ENCODE measurements around the gene UNC13D.

Gene UNC13D

DNA sequence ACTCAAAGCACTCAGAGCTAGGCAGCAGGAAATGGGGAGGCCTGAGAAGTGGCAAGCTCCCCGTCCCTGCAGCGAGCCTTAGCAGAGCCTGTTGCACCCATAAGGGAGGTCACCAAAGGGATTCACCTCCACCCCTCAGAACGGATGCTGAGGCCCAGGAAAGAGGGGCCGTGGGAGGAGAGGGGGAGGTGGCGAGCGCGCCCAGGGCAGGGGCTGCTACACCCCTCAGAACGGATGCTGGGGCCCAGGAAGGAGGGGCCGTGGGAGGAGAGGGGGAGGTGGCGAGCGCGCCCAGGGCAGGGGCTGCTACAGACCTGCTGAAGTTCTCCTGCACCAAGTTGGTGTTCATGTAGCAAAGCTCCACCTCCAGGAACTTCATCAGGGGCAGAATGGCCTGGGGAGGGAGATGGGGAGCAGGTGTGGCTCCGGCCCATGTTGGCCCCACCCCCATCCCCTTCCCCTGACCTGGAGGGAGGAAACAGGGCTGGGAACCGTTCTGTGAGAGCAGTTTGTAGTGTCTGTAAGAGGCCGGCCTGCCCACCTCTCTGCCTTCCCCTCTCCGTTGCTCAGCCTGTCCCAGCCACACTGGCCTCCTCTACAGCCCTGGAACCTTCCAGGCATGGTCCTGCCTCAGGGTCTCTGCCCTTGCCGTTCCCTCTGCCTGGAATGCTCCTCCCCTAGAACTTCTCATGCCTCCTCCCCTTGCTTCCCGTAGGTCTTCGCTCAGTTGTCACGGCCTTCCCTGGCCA lies 11.4 kb downstream of the UNC13D start:
- no peak for DNase-seq

- DNase-seq, result no peak
These were observed 12.0 kb downstream of the UNC13D start for GRCh38 chr17:75832164-75832651.

DNA sequence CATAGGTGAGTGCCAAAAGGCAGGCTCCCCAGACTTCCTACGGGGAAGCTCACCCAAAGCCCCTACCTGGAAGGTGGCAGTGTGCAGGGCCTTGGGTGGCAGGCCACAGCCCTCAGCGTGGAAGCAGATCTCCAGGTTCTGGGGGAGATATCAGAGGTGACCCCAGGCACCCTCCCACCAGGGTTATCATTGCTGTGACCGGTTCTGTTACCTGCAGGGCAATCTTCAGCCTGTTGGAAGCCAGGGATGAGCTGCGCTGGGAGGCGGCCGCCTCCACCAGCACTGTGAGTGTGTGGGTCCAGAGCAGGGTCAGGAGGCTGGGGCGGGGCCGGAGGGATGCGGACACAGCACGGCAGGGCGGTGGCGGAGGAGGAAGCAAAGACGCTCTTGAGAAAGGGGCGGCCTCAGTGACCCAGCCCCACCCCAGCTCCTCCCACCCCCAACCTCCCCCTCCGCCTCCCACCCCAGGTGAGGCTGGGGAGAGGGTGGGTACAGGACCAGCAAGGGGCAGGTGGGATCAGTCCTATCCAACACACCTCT lies 13.1 kb downstream of the UNC13D start:
- no peak for DNase-seq

- DNase-seq, result peak in 1 of 2 donors; percentile 42
These were observed 13.8 kb downstream of the UNC13D start for GRCh38 chr17:75830164-75831031.

DNA sequence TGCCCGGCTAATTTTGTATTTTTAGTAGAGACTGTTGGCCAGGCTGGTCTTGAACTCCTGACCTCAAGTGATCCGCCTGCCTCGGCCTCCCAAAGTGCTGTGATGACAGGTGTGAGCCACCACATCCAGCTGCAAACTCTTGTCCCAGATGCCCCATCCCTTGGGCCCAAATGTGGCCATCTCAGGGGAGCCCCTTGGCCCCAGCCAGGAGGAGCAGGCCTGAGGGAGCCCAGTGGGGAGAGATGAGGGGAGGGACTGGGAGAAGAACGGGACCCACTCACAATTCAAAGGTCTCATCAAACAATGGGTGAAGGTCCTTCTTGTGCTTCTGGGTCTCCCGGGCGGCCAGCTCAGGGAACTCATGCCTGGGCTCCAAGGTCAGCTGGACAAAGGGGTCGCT lies 14.5 kb downstream of the UNC13D start:
- no peak for DNase-seq

GRCh38 chr17:75828741-75829140 lies 15.5 kb downstream of the UNC13D start:
- DNase-seq, result no peak

- no peak for DNase-seq
These were observed 16.2 kb downstream of the UNC13D start for GRCh38 chr17:75828076-75828400.

GRCh38 chr17:75827308-75828075 lies 16.7 kb downstream of the UNC13D start:
- DNase-seq, result peak; percentile 57 to 72

- no peak for DNase-seq
These were observed 17.5 kb downstream of the UNC13D start for GRCh38 chr17:75826561-75827307.

DNA sequence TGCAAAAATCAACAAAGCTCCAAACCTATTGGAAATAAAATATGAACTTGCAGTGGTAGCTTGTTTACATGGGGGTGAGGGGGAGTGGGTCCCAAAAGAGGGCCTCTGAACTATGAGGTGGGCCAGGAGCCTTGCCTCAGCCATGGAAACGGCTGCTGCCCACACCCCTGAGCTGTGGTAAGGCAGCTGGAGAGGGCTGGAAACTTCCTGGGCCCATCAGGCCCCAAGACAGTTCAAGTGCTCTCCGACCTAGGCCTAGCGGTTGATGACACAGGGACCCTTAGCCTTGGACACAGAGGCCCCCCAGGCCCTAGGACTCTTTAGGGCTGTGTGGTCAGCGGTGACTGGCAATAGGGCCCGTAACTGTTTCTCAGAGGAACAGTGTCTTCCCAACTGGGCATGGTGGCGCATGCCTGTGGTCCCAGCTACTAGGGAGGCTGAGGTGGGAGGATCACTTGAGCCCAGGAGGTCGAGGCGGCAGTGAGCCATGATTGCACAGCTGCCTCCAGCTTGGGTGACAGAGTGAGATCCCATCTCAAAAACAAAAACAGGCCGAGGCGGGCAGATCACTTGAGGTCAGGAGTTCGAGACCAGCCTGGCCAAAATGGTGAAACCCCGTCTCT lies 18.3 kb downstream of the UNC13D start:
- no peak for DNase-seq

- DNase-seq, result no peak
These were observed 19.1 kb downstream of the UNC13D start for GRCh38 chr17:75825149-75825552.

DNA sequence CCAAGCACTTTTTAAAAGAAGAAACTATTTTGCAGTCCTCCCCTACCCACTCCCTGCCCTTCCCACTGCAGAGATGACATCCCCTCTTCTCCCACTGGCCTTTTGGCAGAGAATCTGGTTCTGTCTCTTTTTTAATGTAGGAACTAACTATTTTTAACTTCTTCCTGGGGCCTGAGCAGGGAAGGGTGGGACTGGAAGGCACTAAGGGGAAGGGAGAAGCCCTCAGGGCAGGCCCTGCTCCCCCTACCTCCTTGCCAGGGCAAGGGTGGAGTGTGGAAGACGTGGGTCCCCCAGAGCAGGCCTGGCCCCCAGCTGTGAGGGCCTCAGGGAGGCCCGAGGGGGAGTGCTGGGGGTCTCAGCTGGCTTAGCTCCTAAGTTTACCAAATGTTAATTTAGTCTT lies 19.5 kb downstream of the UNC13D start:
- no peak for DNase-seq

DNA sequence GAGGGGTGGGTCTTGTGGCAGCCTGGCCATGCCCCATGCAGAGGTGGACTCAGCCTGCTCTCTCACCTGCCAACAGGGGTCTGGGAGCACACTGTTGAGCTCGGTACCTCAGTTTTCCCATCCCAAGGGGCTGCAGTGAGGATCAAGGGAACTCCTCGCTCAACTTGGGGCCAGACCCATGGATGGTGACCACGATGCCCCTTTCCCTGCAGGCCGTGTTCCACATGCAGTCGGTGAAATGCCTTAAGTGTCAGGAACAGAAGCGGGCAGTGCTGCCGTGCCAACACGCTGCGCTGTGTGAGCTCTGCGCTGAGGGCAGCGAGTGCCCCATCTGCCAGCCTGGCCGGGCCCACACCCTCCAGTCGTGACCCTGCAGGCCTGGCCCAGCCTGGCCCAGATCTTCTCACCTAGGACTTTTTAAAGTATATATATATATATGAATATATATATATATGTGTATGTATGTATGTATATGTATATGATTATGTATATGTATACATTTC lies 20.1 kb downstream of the UNC13D start:
- no peak for DNase-seq

DNA sequence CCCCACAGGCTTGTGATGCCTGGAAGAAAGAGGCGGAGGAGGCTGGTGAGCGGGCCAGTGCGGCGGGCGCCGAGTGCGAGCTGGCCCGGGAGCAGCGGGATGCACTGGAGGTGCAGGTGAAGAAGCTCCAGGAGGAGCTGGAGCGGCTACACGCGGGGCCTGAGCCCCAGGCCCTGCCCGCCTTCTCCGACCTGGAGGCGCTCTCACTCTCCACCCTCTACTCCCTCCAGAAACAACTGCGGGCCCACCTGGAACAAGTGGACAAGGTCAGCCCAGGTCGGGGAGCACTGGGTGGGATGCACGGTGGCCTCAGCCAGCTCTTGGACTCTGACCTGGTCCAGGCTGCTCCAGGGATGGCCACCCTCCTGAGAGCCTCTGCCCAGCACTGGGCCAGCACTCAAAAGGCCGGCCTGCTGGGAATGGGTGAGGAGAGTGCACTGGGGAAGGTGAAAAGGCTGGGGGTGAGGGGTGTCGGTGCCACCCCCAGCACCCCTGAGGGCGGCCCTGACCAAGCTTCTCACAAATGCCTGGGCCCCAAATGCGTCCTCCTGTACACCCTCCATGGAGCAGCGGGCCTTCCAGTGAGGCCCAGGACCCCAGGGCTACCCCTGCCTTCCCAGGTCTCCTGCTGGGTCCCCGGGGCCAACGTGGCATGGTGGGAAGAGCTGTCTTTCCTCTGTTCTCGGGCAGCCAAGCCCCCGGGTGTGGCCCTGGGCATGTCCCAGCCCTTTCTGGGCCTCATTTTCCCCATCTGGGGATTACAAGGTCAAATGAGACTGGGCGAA lies 20.8 kb downstream of the UNC13D start:
- no peak for DNase-seq

DNA sequence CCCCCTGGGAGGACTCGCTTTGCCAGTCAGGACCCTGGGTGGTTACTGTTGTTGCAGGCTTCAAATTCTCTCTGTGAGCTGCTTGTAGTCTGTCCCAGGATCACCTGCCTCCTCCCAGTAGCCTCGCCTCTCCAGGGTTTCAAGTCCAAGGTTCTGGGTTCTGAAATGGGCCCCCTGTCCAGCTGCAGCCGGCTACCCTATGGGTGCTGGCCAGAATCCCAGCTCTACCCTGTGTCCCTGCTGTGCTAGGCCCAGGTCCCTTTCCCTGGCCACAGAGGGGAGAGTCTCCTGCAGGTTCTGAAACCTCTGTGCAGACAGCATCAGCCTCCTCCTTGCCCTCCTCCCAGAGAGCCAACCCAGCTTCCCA lies 21.4 kb downstream of the UNC13D start:
- no peak for DNase-seq

DNA sequence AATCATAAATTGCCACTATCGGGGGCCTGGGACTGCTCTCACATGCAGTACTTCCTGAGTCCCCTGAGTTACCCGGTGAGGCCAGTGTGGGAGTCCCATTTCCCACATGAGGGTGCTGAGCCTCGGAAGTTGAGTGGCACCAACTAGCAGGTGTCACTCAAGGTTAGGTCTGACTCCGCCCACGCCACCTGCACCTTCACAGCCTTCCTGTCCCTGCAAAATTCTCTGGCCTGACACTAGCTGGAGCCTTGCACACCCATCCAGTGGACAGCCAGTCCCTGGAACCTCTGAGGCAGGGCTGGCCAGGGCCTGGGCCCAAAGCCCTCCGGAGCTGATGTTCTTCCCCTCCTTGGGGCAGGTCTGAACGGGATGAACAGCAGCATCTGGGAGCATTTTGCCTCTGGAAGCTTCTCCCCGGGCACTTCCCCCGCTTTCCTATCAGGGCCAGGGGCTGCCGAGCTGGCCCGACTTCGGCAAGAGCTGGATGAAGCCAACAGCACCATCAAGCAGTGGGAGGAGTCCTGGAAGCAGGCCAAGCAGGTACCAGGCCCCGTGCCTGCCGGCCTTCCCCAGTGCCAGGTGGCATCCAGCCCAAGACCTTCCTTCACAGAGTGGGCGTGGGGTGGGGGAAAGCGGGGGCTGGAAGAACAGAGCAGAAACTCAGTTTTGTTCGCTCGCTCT lies 21.9 kb downstream of the UNC13D start:
- DNase-seq, result peak; percentile 36 to 38

DNA sequence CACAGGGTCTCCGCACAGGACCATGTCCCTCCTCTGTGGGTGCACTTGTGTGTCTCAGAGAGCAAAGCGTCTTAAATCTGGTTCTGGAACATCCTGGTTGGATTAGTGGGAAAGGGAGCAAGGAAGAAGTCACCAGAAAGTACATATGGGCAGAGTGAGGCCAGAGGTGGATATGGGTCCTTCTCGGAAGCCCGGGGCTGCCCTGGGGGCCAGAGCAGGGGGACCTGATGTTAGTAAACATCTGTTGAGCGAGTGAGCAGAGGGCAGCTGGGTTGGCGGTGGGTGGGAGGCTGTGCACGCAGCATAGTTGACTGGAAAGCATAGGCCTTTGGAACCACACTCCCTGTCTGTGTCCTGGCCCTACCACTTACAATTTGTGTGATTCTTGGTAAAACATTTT lies 22.7 kb downstream of the UNC13D start:
- no peak for DNase-seq

DNA sequence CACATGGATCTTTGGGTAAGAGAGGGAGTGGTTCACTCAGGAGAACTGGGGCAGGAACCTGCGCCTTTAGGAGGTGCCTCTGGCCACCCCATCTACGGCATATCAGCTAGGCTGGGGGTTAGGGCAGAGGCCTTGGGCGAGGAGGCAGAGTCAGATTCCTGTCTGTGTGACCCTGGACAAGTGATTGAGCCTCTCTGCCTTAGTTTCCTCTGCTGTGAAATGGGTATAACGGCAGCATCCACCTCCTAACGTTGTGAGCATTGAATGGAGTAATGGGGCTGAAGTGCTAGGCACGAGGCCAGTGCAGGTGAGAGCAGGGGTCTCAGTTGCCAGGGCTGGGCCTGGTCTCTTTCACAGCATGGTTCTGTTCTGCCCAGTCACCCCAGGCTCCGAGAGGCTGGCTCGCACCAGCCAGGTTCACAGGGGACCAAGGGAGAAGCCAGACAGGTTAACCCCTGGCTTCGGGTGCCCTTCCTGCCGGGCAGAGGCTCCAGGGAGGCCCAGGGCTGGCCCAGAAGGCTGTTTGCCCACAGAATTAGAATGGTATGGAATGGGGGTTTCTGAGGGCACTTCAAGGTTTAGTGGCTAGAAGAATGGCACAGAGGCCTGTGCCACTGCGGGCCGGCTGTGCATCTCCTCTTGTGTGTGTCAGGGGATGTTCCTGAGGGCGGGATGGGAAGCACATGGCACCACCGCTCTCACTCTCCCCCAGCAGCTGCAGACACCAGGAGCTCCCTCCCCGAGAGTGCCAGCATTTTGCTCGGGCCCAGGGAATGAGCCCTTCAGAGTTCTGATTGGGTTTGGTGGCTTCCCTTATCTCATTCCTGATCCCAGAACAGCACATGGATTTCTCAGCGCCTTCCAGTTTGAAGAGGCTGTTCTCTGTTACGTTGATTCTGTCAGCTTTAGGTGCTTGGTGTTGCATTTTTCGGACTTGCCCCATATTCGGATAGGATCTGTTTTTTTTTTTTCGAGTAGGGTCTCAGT lies 23.8 kb downstream of the UNC13D start:
- DNase-seq, result no peak

DNA sequence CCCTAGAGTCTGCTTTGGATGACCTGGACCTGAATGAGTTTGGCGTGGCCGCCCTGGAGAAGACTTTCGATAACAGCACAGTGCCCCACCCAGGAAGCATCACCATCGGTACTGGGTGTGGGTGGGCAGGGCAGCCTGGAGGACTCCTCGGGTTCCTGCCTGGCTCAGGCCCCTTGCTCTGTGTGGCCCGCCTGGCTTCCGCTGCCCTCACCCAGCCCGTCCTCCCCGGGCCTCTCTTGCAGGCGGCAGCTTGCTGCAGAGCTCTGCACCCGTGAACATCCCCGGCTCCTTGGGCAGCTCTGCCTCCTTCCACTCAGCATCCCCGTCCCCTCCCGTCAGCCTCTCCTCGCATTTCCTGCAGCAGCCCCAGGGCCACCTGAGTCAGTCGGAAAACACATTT lies 24.5 kb downstream of the UNC13D start:
- DNase-seq, result no peak

All from activated CD4-positive, alpha-beta T cell treated with anti-CD3 and anti-CD28 coated beads for 4 hours (primary cell).